Activated gamma-delta T cell (primary cell): ENCODE measurements around the gene ERO1A.

Experiments
- DNase-seq: peaks from one replicate; lab custom pipeline; 2025; lab: John Stamatoyannopoulos, UW

The ERO1A gene

GRCh38 chr14:52607061-52607460, 88.3 kb downstream of the ERO1A start:
- no peak for DNase-seq

DNA sequence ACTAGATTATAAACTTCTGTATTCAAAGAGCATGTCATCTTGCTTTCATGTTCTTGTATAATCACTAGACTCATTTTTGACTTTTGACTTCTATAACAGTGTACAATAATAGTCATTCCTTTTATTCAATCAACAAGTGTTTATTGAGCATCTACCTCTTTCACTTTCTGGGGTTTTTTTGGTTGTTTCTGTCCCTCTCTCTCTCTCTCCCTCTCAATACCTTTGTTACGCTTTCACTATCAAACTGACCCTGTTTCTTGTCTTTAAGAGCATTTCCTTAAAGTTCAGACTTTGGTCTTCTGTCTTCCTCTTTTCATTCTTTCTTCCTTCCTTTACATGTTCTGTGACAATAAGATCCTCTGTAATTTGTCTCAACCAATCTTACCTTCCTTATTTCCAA, 93.2 kb downstream of the ERO1A start:
- DNase-seq: no peak

GRCh38 chr14:52599974-52600373, 95.4 kb downstream of the ERO1A start:
- DNase-seq: no peak

GRCh38 chr14:52598568-52598967, 96.8 kb downstream of the ERO1A start:
- no peak for DNase-seq

DNA sequence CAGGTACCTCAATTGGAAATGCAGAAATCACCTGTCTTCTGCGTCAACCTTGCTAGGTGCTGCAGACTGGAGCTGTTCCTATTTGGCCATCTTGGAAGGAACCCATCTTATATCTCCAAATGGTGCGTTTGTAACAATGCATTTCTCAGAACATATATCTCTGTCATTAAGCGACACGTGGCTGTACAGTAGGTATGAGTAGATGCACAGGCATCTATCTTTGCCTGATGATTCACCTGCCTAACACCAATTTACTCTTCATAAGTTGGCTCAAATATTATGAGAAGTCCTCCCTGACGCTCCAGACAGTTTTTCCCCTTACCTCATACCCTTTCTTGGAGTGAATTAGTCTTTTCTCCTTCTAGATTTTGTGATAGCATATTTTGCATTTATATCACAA, 98.5 kb downstream of the ERO1A start:
- DNase-seq: no peak

DNA sequence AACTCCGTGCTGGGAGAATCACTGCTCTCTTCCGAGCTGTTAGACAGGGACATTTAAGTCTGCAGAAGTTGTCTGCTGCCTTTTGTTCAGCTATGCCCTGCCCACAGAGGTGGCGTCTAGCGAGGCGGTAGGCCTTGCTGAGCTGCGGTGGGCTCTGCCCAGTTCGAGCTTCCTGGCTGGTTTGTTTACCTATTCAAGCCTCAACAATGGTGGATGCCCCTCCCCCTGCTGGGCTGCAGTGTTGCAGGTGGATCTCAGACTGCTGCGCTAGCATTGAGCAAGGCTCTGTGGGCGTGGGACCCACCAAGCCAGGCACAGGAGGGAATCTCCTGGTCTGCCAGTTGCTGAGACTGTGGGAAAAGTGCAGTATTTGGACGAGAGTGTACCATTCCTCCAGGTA, 99.0 kb downstream of the ERO1A start:
- no peak for DNase-seq

DNA sequence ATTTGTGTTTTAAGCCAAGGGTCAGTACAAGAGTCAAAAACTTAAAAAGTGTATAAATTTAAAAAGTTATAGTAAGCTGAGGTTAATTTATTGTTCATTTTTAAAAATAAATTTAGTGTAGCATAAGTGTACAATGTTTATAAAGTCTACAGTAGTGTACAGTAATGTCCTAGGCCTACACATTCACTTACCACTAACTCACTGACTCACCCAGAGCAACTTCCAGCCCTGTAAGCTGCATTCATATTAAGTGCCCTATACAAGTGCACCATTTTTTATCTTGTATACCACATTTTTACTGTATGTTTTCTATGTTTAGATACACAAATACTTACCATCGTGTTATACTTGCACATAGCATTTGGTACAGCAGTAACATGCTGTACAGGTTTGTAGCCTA, 105.0 kb downstream of the ERO1A start:
- DNase-seq: no peak
